Fibroblast of gingiva (primary cell): ENCODE results near the gene EFCAB11.

Source experiments
- DNase-seq: peaks from one replicate; pipeline ENCODE4 v3.0.0-alpha.2; 2011; ENCODE audit warnings: low read depth

Gene EFCAB11

DNA sequence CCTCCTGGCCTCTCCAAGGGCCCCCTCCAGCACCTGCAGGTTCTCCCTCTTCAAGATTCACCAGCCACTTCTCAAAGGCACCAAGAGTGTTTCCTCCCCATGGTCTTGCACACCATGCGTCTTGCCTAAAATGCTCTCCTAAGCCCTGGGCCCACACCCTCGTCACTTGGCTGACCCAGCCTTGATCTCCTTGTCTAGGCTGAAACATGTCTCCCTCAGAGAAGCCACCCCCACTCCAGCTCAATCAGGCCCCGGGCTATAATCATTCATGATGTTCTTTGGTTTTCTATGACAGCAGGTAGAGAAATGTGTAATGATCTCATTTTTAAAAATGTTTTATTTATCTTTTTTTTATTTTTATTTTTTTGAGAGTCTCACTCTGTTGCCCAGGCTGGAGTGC lies 88.1 kb downstream of the EFCAB11 start:
- no peak for DNase-seq

- DNase-seq, result no peak
Measured at GRCh38 chr14:89865153-89865552, 89.4 kb downstream of the EFCAB11 start.

- DNase-seq, result no peak
Measured at GRCh38 chr14:89862856-89863255, 91.7 kb downstream of the EFCAB11 start.

DNA sequence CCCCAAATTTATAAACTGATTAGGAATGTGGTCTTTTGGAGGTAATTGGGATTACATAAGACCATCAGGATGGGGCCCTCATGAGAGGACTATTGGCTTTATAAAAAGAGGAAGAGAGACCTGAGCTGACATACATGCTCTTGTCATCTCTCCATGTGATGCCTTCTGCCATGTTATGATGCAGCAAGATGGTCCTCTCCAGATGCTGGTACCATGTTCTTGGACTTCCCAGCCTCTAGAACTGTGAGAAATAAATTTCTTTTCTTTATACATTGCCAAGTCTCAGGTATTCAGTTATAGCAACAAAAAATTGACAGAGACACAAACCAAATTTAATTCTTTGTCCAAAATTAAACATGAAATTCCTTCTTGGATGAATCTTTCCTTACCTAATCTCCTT lies 92.9 kb downstream of the EFCAB11 start:
- DNase-seq, result no peak

DNA sequence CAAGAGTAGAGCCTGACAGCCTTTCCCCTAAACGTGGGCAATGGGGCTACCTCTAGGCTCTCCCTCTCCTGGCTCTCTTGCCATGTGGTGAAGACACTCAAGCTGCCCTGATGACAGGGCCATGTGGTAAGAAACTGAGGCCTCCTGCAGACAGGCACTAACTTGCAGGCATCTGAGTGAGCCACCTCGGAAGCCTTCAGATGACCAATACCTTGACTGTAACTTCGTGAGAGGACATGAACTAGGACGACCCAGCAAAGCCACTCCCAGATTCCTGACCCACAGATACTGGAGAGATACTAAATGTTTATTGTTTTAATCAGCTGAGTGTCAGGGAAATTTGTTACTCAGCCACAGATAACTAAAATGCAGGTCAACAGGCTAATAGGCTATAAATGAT lies 96.4 kb downstream of the EFCAB11 start:
- DNase-seq, result no peak

DNA sequence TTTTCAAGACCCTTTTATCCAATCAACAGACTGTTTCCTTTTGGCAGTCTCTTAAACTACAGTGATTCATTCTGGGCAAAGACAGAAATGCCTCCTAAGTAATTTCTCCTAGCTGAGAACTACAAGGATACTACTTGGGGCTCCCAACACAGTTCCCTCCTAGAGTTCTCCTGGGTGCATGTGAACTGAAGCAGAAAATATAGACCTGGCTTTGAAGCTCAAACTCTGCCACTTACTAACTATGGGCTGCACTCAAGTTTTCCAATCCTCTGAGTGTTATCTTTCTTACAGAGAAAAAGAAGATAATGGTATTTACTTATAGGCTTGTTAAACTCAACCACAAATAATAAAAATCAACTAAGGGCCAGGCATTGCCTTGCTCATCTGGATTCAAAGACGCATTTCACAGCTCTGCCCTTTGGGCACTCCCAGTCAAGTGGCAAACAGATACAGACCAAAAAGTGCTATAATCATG lies 97.6 kb downstream of the EFCAB11 start:
- peak; percentile 19 for DNase-seq

GRCh38 chr14:89855961-89856656 lies 98.4 kb downstream of the EFCAB11 start:
- peak; percentile 86 for DNase-seq

GRCh38 chr14:89853936-89854693 lies 100.4 kb downstream of the EFCAB11 start:
- DNase-seq, result peak; percentile 77

DNA sequence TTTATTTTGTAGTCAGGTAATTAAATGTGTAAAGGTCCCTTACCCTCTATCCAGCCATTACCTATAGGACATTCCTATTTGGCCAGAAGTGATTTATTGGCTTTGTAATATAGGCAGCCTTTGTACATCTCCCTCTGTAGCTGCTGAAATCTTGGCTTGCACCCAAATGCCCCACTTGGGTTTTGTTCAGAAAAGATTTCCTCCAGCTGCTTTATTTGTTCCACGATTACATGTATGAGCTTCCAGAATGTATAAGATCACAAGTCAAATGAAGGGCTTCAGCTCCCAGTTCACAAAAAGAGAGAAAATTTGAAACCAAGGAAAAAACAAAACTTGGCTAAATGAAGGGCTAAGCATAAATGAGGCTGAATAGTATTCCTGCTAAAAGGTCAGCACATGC lies 103.4 kb downstream of the EFCAB11 start:
- DNase-seq, result no peak

- peak; percentile 48 for DNase-seq
Measured at GRCh38 chr14:89849931-89850330, 104.6 kb downstream of the EFCAB11 start.

DNA sequence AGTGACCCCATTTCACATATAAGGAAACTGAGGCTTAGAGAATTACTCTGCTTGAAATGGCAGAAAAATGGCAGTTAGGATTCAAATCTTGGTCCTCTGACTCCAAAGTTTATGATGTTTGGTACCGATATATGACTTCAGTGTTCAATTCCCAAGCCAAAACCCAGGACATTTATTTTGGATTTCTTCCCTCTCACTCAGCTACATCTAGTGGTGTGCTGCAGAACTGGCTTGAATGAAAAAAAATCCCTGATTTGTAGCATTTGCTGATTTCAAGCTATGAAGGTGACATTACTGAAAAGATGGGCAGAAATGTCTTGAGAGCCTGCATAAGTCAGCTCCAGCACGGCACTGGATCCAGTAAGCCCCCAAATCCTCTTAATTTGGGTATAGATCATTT lies 106.4 kb downstream of the EFCAB11 start:
- DNase-seq, result peak; percentile 33

GRCh38 chr14:89845346-89845745 lies 109.2 kb downstream of the EFCAB11 start:
- DNase-seq, result peak; percentile 79

DNA sequence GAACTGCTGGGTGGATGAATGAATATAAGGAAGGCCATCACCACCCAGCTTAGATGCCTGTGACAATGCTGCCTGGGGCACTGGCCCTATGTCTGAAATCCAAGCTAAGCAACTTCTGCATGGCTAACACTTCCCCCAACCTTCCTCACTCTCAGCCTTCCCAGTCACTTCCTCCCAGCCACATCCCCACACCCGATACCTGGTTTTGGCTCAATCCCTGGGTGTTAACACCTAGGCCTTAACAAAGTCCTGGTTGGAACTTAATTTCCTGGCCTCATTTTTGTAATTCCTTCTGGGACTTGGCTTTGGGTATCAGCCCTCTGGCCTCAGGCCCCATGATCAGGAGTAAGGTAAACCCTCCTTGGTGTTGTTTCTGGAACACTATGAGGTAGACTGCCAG lies 110.0 kb downstream of the EFCAB11 start:
- DNase-seq, result no peak

GRCh38 chr14:89842837-89843236 lies 111.7 kb downstream of the EFCAB11 start:
- DNase-seq, result no peak

GRCh38 chr14:89841851-89842250 lies 112.7 kb downstream of the EFCAB11 start:
- no peak for DNase-seq

- no peak for DNase-seq
Measured at GRCh38 chr14:89836830-89837469, 117.6 kb downstream of the EFCAB11 start.

DNA sequence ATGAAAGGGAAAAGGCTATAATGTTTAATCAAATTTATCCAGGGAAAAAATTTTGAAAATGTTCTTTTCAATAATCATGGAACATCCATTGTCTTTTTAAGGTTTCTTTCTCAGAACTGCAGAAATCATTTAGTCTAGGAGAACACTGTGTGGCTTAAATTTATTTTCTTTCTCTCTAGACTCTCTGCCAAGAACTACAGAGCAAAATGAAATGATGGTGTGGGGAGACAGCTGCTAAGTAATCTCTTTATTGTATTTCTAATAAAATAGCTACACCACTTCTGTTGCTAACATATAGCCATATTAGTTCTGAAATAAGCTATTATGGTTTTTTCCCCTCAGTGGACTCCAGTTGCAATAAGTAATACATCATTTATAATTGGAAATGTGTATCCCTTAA lies 120.9 kb downstream of the EFCAB11 start:
- DNase-seq, result no peak

DNA sequence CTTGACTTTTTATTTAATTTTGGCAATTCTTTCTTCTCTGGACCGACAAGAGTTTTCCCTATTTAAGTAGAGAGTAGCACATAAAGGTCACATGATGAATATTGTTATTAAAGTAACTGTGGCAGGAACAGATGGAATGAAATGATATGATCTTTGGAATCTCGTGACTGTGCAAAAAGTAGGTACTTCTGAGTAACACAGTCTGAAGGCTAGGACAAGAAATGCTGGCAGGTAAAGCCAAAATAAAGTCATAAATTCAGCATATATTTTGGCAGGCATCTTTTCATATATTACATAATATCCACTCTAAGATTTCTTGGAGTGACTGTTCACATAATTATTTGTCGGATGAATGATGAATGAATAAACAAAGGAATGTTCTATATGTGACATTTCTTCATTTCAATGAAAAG lies 121.4 kb downstream of the EFCAB11 start:
- DNase-seq, result no peak

DNA sequence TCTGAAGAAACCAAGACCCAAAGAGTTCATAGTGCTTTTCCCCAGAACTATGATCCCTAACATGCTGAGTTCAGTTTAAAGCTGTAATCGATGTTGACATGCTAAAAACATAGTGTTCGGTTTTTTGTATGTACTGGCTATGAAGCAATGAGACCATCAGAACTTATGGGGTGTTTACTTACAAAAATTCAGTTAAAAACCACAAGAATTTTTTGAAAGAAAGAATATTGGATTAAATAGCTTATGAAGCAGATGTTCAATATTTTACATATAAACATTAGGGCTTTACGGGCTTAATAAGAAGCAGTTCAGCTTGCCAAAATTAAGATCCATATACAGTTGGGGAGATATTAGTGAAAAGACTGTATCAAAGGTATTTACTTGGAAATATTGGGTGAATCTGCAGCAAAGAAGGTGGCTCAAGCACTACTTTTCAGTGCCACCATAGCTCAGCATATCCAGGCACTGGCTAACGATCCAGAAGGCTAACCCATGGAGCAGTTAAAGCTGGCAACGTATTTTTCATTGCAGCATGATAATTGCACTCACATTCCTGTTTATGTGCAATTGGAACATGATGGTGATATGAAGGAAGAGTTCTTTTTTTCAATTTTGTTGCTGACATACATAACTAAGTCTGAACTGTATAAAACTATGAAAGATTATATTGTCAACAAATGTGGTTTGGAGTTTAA lies 125.9 kb downstream of the EFCAB11 start:
- peak; percentile 66 for DNase-seq

- DNase-seq, result no peak
Measured at GRCh38 chr14:89827265-89827664, 127.3 kb downstream of the EFCAB11 start.

GRCh38 chr14:89826596-89826995 lies 127.9 kb downstream of the EFCAB11 start:
- DNase-seq, result no peak

DNA sequence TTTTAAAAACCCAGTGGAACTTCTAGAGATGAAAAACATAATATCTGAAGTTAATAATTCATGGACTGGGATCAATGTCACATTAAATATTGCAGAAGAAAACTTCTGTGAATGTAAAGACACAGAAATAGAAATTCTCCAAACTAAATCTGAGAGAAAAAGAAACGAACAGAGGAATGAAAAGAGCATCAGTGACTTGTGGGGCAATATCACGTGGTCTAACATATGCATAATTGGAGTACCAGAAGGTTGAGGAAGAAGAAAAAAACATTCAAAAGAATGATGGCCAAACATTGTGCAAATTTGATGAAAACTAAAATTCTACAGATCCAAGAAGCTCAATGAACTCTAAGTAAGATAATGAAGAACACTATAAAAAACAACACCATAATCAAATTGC lies 130.8 kb downstream of the EFCAB11 start:
- no peak for DNase-seq
